OCI-LY1 (cell line): Measurements from ENCODE around the gene C21orf91.
A peak's percentile ranks its signal among the peaks of the same experiment; 100 is the strongest.

ENCODE experiments used
- H2AFZ ChIP-seq: fragments of 200-600 bp; sonication (generic), shearing (Covaris generic); 2 replicates; pipeline ENCODE4 v1.6.0; 2014; ENCODE audit warnings: antibody characterized with exemption, mild to moderate bottlenecking, low read length
- H3F3A ChIP-seq: fragments of 200-600 bp; sonication (generic), shearing (Covaris generic); 2 replicates; pipeline ENCODE4 v1.6.0; 2014; ENCODE audit warnings: mild to moderate bottlenecking, antibody characterized with exemption, low read length, moderate library complexity; ENCODE audit not compliant: insufficient read depth
- H3K27ac ChIP-seq: fragments of 200-600 bp; sonication (generic); 2 replicates; pipeline ENCODE4 v1.5.1; 2014; ENCODE audit warnings: low read length, mixed run types, mild to moderate bottlenecking, low read depth; ENCODE audit not compliant: poor library complexity, severe bottlenecking
- H3K27me3 ChIP-seq: fragments of 200-600 bp; sonication (generic); 2 replicates; pipeline ENCODE4 v1.6.0; 2014; ENCODE audit warnings: antibody characterized with exemption, mild to moderate bottlenecking, low read length, moderate library complexity; ENCODE audit not compliant: insufficient read depth
- H3K36me3 ChIP-seq: fragments of 200-600 bp; sonication (generic); 2 replicates; pipeline ENCODE4 v1.6.1; 2014; ENCODE audit warnings: mild to moderate bottlenecking, antibody characterized with exemption, low read length, moderate library complexity, mixed read lengths; ENCODE audit not compliant: insufficient read depth
- H3K4me1 ChIP-seq: fragments of 200-600 bp; sonication (generic); 2 replicates; pipeline ENCODE4 v1.5.1; 2014; ENCODE audit warnings: mild to moderate bottlenecking, low read length, moderate library complexity; ENCODE audit not compliant: insufficient read depth, severe bottlenecking
- H3K4me2 ChIP-seq: fragments of 200-600 bp; sonication (generic), shearing (Covaris generic); 2 replicates; pipeline ENCODE4 v1.6.1; 2014; ENCODE audit warnings: low read length
- H3K4me3 ChIP-seq: fragments of 200-600 bp; sonication (generic); 2 replicates; pipeline ENCODE4 v1.5.1; 2014; ENCODE audit warnings: low read length, low read depth, mild to moderate bottlenecking, mixed read lengths; ENCODE audit not compliant: poor library complexity, severe bottlenecking
- H3K79me2 ChIP-seq: fragments of 200-600 bp; shearing (Covaris generic); 2 replicates; pipeline ENCODE4 v1.6.1; 2016; ENCODE audit warnings: mixed run types, low read length, mixed read lengths; ENCODE audit not compliant: insufficient read depth
- H3K9ac ChIP-seq: fragments of 200-600 bp; sonication (generic), shearing (Covaris generic); 2 replicates; pipeline ENCODE4 v1.6.1; 2014; ENCODE audit warnings: mild to moderate bottlenecking, low read length, mixed read lengths
- H3K9me2 ChIP-seq: fragments of 200-600 bp; sonication (generic), shearing (Covaris generic); 2 replicates; pipeline ENCODE4 v1.6.1; 2014; ENCODE audit warnings: low read depth, mild to moderate bottlenecking, low read length, mixed read lengths
- H3K9me3 ChIP-seq: fragments of 200-600 bp; shearing (Covaris generic); 2 replicates; pipeline ENCODE4 v1.6.1; 2014; ENCODE audit warnings: low read length, mixed read lengths
- H4K20me1 ChIP-seq: fragments of 200-600 bp; sonication (generic), shearing (Covaris generic); 2 replicates; pipeline ENCODE4 v1.6.0; 2016; ENCODE audit warnings: mild to moderate bottlenecking, low read length; ENCODE audit not compliant: insufficient read depth
- CTCF ChIP-seq: fragments of 200-600 bp; sonication (generic), shearing (Covaris generic); IDR thresholded peaks from 2 replicates; pipeline ENCODE4 v1.5.1; 2017; ENCODE audit warnings: mild to moderate bottlenecking, antibody characterized with exemption, low read length, moderate library complexity, mixed read lengths
- EZH2 ChIP-seq: fragments of 200-600 bp; sonication (generic), shearing (Covaris generic); IDR thresholded peaks from 2 replicates; pipeline ENCODE4 v1.8.0; 2017; ENCODE audit warnings: borderline replicate concordance, mixed run types, mild to moderate bottlenecking, antibody characterized with exemption, low read length, moderate library complexity, mixed read lengths

The C21orf91 gene

GRCh38 chr21:17795146-17796036 lies 23.8 kb downstream of the C21orf91 start:
- no peak for TF ChIP-seq EZH2
- TF ChIP-seq CTCF, result no peak
- Histone ChIP-seq H3K4me1 (peaks cover 15% of the 10 kb centered on the region), H3F3A (no peaks in the 10 kb centered on the region), H3K9me2 (no peaks in the 10 kb centered on the region), H3K9me3 (no peaks in the 10 kb centered on the region), H3K27me3 (no peaks in the 10 kb centered on the region), H2AFZ (no peak overlapping the region), H3K36me3 (peaks cover 64% of the 10 kb centered on the region), H3K4me3 (no peak overlapping the region), H3K27ac (no peak overlapping the region), H4K20me1 (no peaks in the 10 kb centered on the region), H3K9ac (no peak overlapping the region), H3K79me2 (peaks cover 17% of the 10 kb centered on the region), H3K4me2 (no peak overlapping the region)

DNA sequence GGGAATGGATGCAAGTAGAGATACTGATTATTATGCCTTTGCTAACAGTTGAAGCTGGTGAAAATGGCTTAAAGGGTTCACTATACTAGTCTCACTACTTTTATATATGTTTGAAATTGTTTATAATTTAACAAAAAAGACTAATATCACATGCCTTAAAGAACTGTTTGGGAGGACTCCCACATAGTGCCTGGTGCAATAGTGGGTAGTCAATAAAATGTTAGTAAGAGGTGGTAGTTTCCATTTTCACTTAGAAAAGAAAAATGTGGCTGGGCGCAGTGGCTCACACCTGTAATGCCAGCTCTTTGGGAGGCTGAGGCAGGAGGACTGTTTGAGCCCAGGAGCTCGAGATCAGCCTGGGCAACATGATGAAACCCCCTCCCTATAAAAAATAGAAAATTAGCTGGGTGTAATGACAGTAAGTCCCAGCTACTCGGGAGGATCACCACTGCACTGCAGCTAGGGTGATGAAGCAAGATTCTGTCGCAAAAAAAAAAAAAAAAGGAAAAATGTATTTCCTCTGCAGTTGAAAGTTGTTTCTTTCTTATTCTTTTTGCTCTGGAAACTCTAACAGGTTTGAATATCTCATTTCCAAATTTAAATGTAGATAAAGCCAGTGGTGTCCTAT lies 24.5 kb downstream of the C21orf91 start:
- H3K9me3 ChIP-seq, result no peaks in the 10 kb centered on the region
- H3K27ac ChIP-seq, result no peak overlapping the region
- H3K27me3 ChIP-seq, result no peaks in the 10 kb centered on the region
- no peaks in the 10 kb centered on the region for H3F3A ChIP-seq
- TF ChIP-seq CTCF (no peak), EZH2 (no peak)
- no peaks in the 10 kb centered on the region for H4K20me1 ChIP-seq
- H3K4me3 ChIP-seq, result no peak overlapping the region
- H3K9me2 ChIP-seq, result no peaks in the 10 kb centered on the region
- peaks cover 23% of the 10 kb centered on the region for H3K4me1 ChIP-seq
- peaks cover 64% of the 10 kb centered on the region for H3K36me3 ChIP-seq
- H3K4me2 ChIP-seq, result no peak overlapping the region; the same call in 1 of the 2 replicates
- no peak overlapping the region for H3K9ac ChIP-seq
- peaks cover 15% of the 10 kb centered on the region for H3K79me2 ChIP-seq
- no peak overlapping the region for H2AFZ ChIP-seq

DNA sequence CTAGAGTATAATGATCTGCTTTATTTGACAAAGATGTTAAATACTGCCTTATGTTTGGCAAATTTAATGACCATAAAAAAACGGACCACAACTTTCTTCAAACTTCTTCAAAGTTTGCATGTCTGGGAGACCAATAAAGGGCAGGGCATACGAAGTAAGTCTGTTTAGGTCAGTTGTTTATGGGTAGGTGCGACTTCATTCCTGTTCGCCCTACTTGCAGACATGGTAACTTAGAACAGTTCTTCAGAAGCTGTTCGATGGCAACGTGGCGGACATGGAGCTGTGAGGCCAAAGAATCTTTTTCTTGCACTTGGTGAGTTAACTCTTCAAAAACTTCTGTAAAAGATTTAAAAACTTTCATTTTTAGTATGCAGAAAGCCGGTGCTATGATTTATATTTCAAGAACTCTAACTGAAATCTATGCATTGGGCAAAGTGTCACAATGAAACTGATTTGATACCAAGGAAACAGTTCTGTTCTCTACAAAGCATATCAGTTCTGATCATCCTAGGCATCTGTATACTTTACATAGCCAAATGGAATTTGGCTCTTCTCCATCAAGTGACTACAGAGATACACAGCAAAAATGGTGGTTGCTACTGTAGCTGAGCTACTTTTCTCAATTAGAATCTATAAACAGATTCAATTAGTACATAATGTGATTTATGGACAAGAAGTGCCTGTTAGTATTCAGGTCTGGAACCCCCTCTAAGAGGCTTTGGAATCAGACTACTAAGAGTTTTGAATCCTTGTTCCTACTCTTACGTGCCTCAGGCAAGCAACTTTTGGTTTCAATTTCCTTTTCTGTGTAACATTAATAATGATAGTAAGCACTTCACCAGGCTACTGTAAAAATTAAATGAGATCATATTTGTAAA lies 25.7 kb downstream of the C21orf91 start:
- H3F3A ChIP-seq, result no peaks in the 10 kb centered on the region
- peak overlapping the region; percentile 30; the same call in 1 of the 2 replicates for H3K4me2 ChIP-seq
- no peak overlapping the region for H3K27ac ChIP-seq
- no peak overlapping the region for H3K4me3 ChIP-seq
- H3K9me3 ChIP-seq, result no peaks in the 10 kb centered on the region
- peaks cover 32% of the 10 kb centered on the region for H3K4me1 ChIP-seq
- H3K36me3 ChIP-seq, result peaks cover 64% of the 10 kb centered on the region
- H4K20me1 ChIP-seq, result no peaks in the 10 kb centered on the region
- H3K27me3 ChIP-seq, result no peaks in the 10 kb centered on the region
- H3K9ac ChIP-seq, result no peak overlapping the region
- H3K9me2 ChIP-seq, result no peaks in the 10 kb centered on the region
- H2AFZ ChIP-seq, result no peak overlapping the region
- peaks cover 5% of the 10 kb centered on the region for H3K79me2 ChIP-seq
- TF ChIP-seq EZH2 (no peak), CTCF (no peak)
